Measurements from ENCODE around the gene C12orf56. TPM values are rescaled to one million over a fixed set of nuclear protein-coding genes. Genes with fewer than 3 reads are reported as not detected.
"Not testable (repeated sequence)": the region's sequence is repeated elsewhere in the genome, so short reads cannot be mapped to it uniquely, and the experiment has no call there.

C12orf56 gene
- total and polyA plus RNA-seq, 8 donors: 0.08 to 0.31 (median 0.20) TPM; not detected in 3

DNA sequence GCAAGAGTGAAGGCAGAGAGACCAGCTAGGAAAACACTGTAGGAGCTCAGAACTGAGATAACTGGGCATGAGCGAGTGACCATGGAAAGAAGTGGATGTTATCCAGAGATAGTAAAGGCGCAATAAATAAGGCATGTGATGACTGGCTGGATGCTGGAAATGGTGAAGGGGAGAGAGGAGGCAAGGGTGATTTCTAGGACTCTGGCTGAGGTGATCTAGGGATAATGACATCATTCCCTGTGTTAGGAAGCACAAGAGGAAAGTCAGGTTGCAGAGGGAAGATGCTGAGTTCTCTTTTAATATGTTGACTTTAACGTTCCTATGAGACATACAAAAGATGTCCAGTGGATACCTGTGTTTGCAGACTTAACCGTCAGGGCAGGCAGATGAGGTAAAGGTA lies 78.7 kb downstream of the C12orf56 start:
- ATAC-seq (no peak), DNase-seq (no peak)
- no peak overlapping the region for H3K27ac ChIP-seq
- H3K9me3 ChIP-seq: no peaks in the 10 kb centered on the region
- H3K27me3 ChIP-seq: no peaks in the 10 kb centered on the region
- no peaks in the 10 kb centered on the region for H3K4me1 ChIP-seq
- no peak overlapping the region for H3K4me3 ChIP-seq
- H3K36me3 ChIP-seq: no peaks in the 10 kb centered on the region
- intact Hi-C loops (cut with DNase I): no loop called here
- TF ChIP-seq CTCF (IDR thresholded peaks at IDR 0.05): no peak

GRCh38 chr12:64304571-64304970 lies 86.0 kb downstream of the C12orf56 start:
- DNase-seq (no peak), ATAC-seq (no peak)
- H3K36me3 ChIP-seq: no peaks in the 10 kb centered on the region
- TF ChIP-seq CTCF (IDR thresholded peaks at IDR 0.05): no peak
- no peak overlapping the region for H3K27ac ChIP-seq
- no peak overlapping the region for H3K4me3 ChIP-seq
- H3K9me3 ChIP-seq: no peaks in the 10 kb centered on the region
- H3K4me1 ChIP-seq: no peaks in the 10 kb centered on the region
- intact Hi-C loops (cut with DNase I): no loop called here
- H3K27me3 ChIP-seq: no peaks in the 10 kb centered on the region

DNA sequence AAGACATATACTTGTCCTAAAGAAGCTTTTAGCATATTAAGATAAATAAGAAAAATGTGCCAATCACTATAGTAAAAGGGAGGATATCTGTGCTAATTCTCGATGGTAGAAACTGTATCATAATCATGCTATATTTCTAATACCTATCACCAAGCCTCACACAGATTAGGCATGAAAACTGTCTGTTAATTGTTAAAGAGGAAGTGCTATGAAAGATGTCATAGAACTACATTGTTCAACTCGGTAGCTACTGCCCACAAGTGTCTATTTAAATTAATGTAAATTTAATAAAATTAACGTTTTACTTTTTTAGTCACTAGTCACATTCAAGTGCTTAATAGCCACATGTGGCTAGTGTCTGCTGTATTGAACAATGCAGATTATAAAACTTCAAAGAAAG lies 90.9 kb downstream of the C12orf56 start:
- H3K27ac ChIP-seq: no peak overlapping the region
- no peaks in the 10 kb centered on the region for H3K36me3 ChIP-seq
- H3K4me3 ChIP-seq: no peak overlapping the region
- H3K4me1 ChIP-seq: no peaks in the 10 kb centered on the region
- intact Hi-C loops (cut with DNase I): no loop called here
- no peak for DNase-seq
- no peaks in the 10 kb centered on the region for H3K9me3 ChIP-seq
- H3K27me3 ChIP-seq: no peaks in the 10 kb centered on the region
- TF ChIP-seq CTCF (IDR thresholded peaks at IDR 0.05): no peak
- no peak for ATAC-seq

- no peaks in the 10 kb centered on the region for H3K9me3 ChIP-seq
- ATAC-seq: no peak
- H3K4me1 ChIP-seq: no peaks in the 10 kb centered on the region
- H3K27ac ChIP-seq: no peak overlapping the region
- H3K4me3 ChIP-seq: no peak overlapping the region
- H3K27me3 ChIP-seq: no peaks in the 10 kb centered on the region
- no peaks in the 10 kb centered on the region for H3K36me3 ChIP-seq
- intact Hi-C loops (cut with DNase I): no loop called here
- DNase-seq: no peak
- TF ChIP-seq CTCF (IDR thresholded peaks at IDR 0.05): no peak
Observed at GRCh38 chr12:64296301-64296700, 94.3 kb downstream of the C12orf56 start.

GRCh38 chr12:64293654-64294364 lies 96.7 kb downstream of the C12orf56 start:
- no peak overlapping the region for H3K4me3 ChIP-seq
- H3K27me3 ChIP-seq: no peaks in the 10 kb centered on the region
- no peak for TF ChIP-seq CTCF (IDR thresholded peaks at IDR 0.05)
- no peaks in the 10 kb centered on the region for H3K4me1 ChIP-seq
- no peak overlapping the region for H3K27ac ChIP-seq
- H3K9me3 ChIP-seq: no peaks in the 10 kb centered on the region
- DNase-seq: no peak
- intact Hi-C loops (cut with DNase I): no loop called here
- no peaks in the 10 kb centered on the region for H3K36me3 ChIP-seq
- ATAC-seq: no peak

- H3K9me3 ChIP-seq; DNase-seq; H3K36me3 ChIP-seq; H3K4me3 ChIP-seq; intact Hi-C loops (cut with DNase I); H3K27ac ChIP-seq; H3K4me1 ChIP-seq; ATAC-seq; H3K27me3 ChIP-seq: not testable (repeated sequence)
Observed at GRCh38 chr12:64293174-64293573, 97.4 kb downstream of the C12orf56 start.

All from left lung (tissue), 10 donors.